HL-60/S4 treated with phorbol 12-myristate 13-acetate at 8.2 ng/mL for 4 days and 3 days (cell line): Measurements from ENCODE around the gene PNKD.

Experiments
- in situ Hi-C: fragments of 300-500 bp; cut with MboI; formaldehyde crosslinking; loops from 2 replicates; pipeline ENCODE4 v1.15.0; 2022; ENCODE audit warnings: low sequenced_read_pairs

PNKD gene, protein sequence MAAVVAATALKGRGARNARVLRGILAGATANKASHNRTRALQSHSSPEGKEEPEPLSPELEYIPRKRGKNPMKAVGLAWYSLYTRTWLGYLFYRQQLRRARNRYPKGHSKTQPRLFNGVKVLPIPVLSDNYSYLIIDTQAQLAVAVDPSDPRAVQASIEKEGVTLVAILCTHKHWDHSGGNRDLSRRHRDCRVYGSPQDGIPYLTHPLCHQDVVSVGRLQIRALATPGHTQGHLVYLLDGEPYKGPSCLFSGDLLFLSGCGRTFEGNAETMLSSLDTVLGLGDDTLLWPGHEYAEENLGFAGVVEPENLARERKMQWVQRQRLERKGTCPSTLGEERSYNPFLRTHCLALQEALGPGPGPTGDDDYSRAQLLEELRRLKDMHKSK

DNA sequence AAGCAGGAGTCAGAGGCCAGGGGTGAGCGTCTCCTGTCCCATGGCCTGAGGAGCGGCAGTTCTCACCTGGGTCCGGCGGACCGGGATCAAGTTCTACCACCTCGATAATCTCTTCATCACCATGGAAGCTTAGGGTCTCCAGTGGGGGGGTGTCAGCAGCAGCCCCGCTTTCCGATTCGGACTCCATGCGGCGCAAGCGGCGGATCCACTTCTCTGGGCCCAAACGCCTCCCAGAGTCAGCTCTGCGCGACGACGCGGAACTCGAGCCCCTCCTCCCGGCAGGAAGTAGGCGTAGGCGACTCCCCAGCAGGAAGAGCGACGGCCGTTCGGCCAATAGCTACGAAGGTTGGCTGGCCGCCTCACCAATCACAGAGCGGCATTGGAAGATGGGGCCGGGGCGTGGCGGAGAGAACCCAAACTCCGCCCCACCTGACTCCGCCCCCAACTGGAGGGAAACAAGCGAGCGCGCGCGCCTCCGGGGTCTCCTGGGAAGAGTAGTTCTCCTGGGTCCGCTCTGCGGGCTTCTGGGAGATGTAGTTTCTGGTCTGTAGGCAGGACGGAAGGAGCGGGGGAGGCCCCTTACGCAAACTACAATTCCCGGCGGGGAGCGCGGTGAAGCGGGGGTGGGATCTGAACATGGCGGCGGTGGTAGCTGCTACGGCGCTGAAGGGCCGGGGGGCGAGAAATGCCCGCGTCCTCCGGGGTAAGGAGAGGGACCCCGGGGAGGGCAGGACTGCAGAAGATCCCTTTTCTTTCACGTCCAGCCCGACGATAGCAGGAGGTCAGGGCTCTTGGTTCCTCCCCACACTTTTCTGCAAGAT lies at the start of gene PNKD, which contains the start of gene AAMP:
Gene PNKD, plus strand, starts transcription at position 620 of the 821 bp plus-strand sequence. Its CDS starts 17 bp downstream, at position 637.
Gene AAMP, minus strand, starts transcription at position 238 of the 821 bp plus-strand sequence. Its CDS starts 51 bp downstream, at position 187.
- in situ Hi-C loops = no loop called here

DNA sequence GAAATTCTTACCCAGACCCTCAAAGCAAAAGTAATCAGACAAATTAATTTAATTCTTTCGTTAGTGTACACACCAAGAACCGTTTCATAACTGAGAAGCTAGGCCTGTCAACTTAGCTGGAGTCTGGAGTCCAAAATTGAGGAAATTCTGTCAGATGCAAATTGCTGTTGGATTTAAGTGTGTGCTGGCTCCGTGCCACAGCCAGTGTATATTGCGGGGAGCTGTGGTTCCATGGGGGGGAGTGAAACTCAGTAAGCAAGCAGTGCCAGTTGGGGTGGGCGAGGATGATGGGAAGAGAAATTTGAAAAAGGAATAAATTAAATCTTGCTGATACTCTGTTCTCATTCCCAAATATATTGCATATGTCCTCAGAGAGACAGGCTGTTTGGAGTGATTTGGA lies 49.3 kb upstream of the PNKD start:
- in situ Hi-C loops = no loop called here

DNA sequence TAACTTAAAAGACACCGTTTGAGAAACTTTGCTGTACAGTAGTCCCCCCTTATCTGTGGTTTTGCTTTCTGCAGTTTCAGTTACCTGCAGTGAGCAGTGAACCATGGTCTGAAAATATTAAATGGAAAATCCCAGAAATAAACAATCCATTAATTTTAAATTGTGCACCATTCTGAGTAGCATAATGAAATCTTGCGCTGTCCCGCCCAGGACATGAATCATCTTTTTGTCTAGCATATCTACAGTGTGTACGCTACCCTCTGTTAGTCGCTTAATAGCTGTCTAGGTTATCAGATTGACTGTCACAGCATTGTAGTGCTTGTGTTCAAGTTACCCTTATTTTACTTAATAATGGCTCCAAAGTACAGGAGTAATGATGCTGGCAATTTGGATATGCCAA lies 47.3 kb upstream of the PNKD start:
- in situ Hi-C loops = no loop called here

DNA sequence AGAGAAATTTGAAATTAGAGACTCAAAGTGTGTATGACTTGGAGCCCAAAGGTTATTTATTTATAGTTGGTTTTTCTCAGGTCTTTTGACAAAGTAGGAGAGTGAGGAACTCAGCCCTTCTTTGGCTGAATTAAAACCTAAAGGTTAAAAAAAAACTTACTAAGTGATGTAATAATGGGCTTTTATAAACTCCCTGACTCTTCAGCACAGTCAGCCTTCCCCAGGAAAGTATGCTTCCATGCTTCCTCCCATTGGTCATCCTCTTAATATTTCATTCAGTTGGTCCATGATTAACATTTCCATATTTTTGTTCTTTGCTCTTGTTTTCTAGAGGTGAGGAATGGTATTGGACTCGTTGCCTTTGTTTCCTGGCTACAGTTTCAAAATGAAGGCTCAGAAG lies 46.1 kb upstream of the PNKD start:
- in situ Hi-C loops = no loop called here

DNA sequence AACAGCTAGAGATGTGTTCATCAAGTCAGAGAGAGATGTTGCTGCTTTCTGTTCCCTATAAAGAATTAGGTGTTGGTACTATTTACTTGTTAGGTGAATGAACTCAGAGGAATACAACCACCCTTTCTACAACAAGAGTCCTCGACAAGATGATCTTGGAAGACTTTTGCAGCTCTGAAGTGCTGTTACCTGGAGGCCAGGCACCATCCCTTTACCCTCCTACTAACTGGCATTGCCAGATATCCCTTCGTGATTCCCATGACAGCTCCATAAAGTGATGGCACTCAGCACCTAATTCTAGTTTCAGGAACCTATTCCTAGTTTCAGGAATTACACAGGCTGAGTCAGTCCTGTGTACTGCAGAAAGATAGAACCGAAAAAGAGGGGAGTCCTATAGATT lies 43.4 kb upstream of the PNKD start:
- in situ Hi-C loops = no loop called here

DNA sequence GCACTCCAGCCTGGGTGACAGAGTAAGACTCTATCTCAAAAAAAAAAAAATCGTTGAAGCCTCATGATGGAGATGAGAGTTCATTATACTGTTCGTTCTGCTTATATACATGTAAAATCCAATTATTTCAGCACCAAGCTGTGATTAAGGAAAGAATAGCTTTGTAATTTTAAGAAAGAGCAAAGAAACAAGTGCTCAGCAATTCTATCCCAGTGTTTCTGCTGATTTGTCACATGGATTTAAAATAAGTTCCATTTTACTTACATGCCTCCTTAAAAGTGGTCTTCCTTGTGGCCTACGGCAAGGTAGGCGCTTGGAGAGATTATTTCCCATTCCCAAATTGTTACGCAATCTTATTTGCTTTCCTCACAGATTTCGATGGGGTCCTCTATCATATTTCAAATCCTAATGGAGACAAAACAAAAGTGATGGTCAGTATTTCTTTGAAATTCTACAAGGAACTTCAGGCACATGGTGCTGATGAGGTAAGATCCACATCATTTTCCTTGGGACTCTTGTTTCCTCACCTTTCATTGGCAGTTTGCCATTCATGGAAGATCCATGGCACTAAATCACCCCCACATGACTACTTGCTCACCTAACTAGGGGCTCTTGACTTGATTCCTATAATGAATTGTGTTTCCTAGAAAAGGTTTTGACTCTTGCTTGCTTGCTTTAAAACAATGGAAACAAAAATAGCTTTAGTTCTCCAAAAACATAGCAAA lies 41.8 kb upstream of the PNKD start:
- in situ Hi-C loops = no loop called here

DNA sequence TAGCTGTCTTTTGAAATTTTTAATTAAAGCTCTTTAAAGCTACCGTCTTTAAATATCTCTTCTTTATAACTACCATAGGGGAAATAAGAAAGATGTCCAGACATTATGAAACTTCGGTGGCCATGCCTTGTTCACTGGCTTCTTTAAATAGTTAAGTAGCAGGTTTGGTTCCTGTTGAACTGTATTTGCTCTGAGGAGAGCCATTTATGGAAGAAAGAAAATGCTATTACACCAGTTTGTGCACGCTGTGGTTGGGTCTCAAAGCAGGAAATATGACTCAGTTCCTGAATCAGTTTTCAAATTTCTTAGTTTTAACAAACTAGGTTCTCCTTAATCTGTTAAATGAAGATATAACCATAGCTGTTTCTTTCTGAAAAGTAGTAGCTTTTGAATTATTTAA lies 41.1 kb upstream of the PNKD start:
- in situ Hi-C loops = no loop called here

DNA sequence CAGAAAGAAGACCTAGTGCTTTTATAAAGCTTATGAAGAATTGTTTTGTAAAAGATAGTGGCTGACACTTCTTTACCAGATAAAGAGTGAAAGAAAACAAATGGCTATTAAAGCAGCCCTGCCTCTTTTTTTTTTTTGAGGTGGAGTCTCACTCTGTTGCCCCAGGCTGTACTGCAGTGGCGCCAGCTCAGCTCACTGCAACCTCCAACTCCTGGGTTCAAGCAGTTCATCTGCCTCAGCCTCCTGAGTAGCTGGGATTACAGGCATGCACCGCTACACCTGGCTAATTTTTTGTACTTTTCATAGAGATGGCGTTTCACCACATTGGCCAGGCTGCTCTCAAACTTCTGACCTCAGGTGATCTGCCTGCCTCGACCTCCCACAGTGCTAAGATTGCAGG lies 40.5 kb upstream of the PNKD start:
- in situ Hi-C loops = no loop called here

DNA sequence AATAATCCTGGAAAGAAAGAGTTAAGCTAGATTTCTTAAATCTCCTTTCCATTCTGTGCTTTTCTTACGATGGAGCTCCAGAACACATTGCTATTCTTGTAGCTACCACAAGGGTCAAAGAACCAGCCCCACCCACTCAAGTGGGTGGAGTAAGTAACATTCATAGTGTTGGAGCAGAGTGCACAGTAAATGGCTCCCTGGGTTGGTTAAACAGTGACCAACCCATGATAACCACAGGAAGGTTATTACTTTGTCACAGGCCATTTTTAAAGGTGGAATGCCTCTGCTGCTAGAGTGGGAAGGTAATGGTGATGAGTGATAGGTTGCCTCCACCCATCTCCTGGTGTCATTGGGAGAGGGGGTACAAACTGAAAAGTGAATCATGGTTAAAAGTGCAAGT lies 39.4 kb upstream of the PNKD start:
- in situ Hi-C loops = no loop called here

DNA sequence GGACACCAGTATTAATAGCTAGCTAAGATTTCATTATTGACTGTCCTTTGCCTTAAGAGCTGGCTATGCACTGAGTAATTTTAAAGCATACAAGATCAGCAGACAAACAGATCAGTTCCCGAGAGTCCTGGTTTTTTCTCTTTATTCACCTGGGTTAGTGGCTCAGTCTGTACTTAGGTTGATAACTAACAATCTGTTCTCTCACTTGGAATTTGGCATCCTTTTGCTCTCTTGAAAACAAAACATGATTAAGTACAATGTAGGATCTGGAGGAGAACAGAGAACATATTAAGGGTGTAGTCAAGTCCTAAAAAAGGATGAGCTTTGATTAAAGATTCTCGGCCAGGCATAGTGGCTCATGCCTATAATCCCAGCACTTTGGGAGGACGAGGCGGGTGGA lies 36.8 kb upstream of the PNKD start:
- in situ Hi-C loops = no loop called here

DNA sequence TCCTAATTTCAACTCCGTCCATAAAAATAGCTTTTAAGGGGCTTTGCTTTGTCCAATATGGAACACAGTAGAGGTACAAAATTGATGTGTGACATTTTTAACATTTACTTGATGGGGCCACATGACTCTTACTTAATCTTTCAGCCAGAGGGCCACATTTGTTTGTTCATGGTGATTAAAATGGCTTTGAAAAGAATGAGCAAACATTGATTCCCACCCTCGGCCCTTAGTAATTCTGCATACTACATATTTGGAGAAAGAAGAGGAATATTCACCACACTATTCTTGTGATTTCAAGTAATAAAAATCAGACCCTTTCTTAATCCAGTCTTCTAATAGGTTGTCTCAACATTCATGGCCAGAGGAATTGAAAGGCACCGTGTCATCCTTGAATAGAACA lies 35.8 kb upstream of the PNKD start:
- in situ Hi-C loops = no loop called here

DNA sequence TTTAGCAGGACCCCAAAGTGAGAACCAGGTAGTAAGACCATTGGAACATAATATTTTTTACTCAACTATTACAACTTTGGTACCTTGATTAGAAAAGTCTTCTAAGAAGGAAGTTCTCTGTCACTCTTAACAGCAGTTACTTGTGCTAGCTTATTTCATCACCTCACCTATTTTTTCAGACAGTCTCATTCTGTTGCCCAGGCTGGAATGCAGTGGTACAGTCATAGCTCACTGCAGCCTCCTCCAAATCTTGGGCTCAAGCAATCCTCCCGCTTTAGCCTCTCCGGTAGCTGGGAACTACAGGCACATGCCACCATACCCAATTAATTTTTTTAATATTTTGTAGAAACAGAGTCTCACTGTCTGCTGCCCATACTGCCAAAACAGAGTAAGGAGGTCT lies 35.3 kb upstream of the PNKD start:
- in situ Hi-C loops = no loop called here

DNA sequence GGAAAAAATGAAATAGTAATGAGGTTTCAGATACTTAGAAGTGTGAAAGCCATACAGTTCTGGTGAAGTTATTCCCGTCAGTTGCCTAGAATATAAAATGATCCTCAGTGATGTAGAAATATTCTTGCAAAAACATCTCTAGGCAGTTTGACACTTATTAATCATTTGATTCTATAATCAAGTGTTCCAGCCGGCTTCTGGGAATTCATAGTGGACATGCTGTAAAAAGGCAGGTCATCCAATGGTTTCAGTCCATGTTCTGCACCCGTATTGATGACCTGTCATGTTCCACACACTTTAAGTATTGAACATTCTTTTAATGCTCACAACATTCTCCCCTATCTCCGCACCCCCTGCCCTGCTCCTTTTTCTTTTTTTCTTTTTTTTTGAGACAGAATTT lies 33.5 kb upstream of the PNKD start:
- in situ Hi-C loops = no loop called here

DNA sequence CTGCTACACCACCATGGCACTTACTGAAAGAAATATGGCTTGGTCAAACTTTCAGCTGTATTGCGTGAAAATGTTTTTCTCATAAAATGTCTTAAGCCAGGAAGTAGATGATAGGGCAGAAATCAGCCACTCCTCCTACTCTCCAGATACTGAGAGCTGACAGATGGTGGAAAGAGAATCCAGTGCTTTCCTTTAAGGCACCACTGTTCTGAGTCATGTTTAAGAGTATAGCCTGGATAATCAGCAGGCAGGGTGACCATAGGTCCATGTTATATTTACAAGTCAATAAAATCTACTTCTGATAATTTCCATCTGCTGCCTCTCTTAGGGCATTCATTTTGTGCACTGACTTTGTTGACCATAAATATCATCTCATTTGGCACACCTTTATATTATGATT lies 31.4 kb upstream of the PNKD start:
- in situ Hi-C loops = no loop called here

DNA sequence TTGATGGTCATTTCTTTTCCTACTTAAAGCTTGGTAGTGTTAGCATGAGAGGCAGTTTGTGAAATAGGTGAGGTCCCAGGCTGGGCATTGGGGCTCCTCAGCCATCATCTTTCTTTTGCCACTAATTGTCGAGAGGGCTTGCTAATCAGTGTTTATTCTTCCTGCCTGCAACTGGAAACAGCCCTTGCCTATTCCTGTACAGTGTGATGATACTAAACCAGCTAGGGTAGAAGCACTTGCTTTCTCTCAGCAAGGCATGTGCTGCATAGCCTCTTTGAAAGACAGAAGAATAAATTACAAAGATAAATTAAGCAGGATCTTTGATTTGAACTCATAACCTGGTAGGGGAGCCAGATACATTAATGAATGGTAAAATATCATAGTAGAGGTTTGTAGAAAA lies 26.1 kb upstream of the PNKD start:
- in situ Hi-C loops = no loop called here

DNA sequence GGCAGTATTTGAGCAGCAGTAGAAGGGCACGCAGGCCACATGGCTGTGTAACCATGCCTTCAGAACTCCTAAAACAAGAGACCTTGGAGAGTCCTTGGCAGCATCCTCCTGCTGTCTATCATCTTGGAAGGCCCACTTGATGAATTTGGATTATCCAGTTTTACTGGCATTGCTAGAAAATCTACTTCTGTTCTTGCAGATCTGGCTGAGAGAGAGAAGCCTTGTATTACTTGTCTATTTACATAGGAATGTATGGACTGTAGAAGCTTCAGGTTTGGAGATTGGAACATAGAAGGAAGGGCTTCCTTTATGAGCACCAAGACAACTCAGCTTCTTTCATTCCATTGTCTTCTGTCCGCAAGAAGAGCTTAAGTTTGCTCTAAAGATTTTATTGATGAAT lies 25.7 kb upstream of the PNKD start:
- in situ Hi-C loops = no loop called here

DNA sequence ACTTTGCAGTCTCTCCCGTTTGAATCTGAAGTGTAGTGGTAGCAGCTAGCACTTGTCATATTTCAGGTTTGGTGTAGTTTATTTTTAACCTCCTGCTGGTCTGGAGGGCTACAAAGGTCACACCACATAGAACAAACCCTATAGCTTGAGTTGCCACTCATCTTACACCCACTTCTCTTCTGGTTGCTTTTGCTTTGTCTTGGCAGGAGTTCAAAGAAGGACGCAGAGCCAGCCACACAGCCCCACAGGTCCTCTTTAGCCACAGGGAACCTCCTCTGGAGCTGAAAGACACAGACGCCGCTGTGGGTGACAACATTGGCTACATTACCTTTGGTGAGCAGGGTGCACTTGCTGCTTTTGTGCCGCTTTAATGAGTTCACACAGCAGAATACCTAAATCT lies 25.1 kb upstream of the PNKD start:
- in situ Hi-C loops = no loop called here

DNA sequence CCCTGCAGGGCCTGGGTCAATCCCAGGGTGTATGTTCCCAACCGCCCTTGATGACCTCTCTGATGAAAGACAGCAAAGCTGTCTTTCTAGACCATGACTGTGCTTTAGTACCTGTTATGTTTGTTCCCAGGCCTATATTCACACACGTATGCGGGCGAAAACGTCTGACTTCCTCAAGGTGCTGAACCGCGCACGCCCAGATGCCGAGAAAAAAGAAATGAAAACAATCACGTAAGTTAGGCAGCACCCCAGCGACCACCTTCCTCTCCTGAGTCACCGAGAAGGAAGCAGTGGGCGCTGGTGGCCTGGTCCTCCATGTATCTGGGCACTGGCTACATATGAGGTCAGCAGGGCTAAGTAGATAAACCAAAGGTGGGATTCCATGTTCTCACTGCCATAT lies 20.6 kb upstream of the PNKD start:
- in situ Hi-C loops = no loop called here

DNA sequence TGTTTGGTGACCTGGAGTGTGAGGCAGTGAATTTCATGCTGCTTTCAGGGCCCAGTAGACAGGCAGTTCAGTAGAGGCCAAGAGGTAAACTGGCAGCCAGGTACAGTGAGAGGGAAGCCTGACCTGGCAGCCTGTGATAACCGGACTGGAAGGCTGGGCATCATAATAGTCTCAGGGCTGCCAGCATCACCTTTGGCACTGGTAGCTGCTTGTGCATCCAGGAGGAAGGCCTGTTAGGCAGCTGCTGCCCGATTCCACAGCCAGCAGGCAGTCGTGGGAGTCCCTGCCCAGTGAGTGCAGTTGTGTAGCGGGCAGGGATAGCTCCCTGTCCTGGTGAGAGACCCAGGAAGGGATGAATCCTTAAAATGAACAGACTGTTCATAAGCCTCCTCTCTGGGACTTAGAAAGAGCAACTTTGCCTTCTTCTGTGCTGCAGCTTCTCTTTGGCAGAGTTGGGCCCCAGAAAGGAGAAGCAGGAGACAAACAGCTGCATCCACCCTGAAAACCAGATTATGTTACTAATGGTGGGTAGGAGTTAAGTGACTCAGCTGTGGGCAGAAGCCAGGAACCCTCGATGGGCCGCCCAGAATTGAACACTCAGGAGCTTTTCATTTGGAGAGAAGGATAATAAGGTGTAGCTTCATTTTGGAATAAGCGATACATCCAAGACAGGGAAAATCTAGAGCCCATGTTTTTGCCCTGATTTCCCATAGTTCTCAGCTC lies 17.6 kb upstream of the PNKD start:
- in situ Hi-C loops = no loop called here

DNA sequence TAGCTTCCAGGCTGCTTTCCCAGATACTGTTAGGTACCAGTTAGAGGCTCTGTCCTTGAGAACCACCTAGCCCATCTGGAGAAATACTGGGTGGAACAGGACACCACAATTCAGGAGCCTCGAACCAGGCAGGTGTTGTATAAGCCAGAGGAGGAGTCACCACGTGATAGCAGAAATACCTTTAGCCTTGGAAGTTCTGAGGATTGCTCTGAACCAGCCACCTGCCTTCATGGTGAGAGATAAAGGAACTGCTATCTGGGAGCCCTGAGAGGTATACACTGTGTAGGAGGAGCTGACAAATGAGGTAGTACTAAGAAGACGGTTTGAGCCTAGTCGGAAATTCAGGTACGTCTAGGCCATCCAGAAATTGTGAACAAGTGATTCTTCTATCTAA lies 17.1 kb upstream of the PNKD start:
- in situ Hi-C loops = no loop called here

DNA sequence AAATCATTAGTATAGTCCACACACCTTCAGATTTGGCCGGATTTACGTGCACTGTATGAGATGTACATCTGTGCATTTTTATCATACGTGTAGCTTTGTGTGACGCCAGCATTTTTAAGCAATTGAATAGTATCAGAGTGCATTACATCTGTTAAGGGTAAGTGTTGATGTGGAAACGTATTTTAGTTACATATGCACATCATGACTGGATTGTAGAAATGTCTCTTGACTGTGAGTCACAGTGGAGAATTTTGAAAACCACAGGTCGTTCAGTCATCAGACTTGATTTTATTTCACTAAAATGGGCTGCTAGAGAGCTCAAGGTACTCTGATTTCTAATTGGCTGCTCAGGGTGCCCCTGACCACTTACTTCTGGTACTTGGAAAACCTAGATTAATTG lies 14.9 kb upstream of the PNKD start:
- in situ Hi-C loops = no loop called here
